GM12892 (cell line): ENCODE data around the gene GUCA2B.

Source experiments
- POLR2A ChIP-seq: IDR thresholded peaks from 2 replicates; pipeline ENCODE4 v1.6.1; 2011; ENCODE audit warnings: low read depth, low read length, control low read depth
- POLR2AphosphoS5 ChIP-seq: IDR thresholded peaks from 2 replicates; pipeline ENCODE4 v1.6.1; 2011; ENCODE audit warnings: low read depth, low read length, control low read depth
- TAF1 ChIP-seq: IDR thresholded peaks from 2 replicates; pipeline ENCODE4 v1.6.1; 2011; ENCODE audit warnings: low read depth, mild to moderate bottlenecking, control low read depth, low read length, borderline replicate concordance

- TF ChIP-seq POLR2A (no peak), TAF1 (no peak), POLR2AphosphoS5 (no peak)
Measured at GRCh38 chr1:42135426-42135825, 17.8 kb upstream of the GUCA2B start.
